SK-N-SH (cell line): ENCODE measurements around the gene DAGLA. TPM values are rescaled to one million over a fixed set of nuclear protein-coding genes. Genes with fewer than 3 reads are reported as not detected.
A peak's percentile ranks its signal among the peaks of the same experiment; 100 is the strongest.

Experiments
- CTCF ChIA-PET: fragments of 300-600, 350-600 bp; formaldehyde crosslinking; extraction: SDS; loops from one replicate; lab custom pipeline; 2021; lab: Yijun Ruan, JAX
- POLR2A ChIA-PET: fragments of 350-600 bp; sonication (Branson Sonifier 250); formaldehyde crosslinking; extraction: SDS; loops from one replicate; lab custom pipeline; 2020; ENCODE audit warnings: antibody characterized with exemption, inconsistent platforms; lab: Yijun Ruan, JAX
- DNase-seq: peaks from one replicate; pipeline ENCODE4 v3.0.0; 2012
- H2AFZ ChIP-seq: fragments of 200-600 bp; sonication (generic); 2 replicates; pipeline ENCODE4 v1.8.1; 2016; ENCODE audit warnings: antibody characterized with exemption, mild to moderate bottlenecking, low read depth
- H3F3A ChIP-seq: fragments of 200-600 bp; sonication (generic); replicated peaks from 2 replicates; pipeline ENCODE3; 2016; ENCODE audit warnings: antibody characterized with exemption, mild to moderate bottlenecking; ENCODE audit not compliant: insufficient read depth
- H3K27ac ChIP-seq, 2 experiments: fragments of 200-500 bp in 1 of 2; fragments of 200-600 bp in 1 of 2; sonication (Bioruptor generic) in 1 of 2; sonication (generic), shearing (Covaris generic) in 1 of 2; 2 replicates each; pipeline versions ENCODE4 v1.5.1 to v1.6.1; 2014 to 2016; ENCODE audit warnings: low read depth in 2 of 2, inconsistent platforms in 1 of 2, low read length in 1 of 2, mild to moderate bottlenecking in 1 of 2, mixed read lengths in 1 of 2
- H3K27me3 ChIP-seq: fragments of 200-600 bp; sonication (generic), shearing (Covaris generic); 2 replicates; pipeline ENCODE4 v1.6.1; 2016; ENCODE audit warnings: mixed run types; ENCODE audit not compliant: insufficient read depth
- H3K36me3 ChIP-seq, 2 experiments: fragments of 200-500 bp in 1 of 2; fragments of 200-600 bp in 1 of 2; sonication (Bioruptor generic) in 1 of 2; sonication (generic) in 1 of 2; replicated peaks in 1 of 2; 2 replicates each; pipeline versions ENCODE3 to v1.5.1; 2014 to 2016; ENCODE audit warnings: low read length in 1 of 2, mild to moderate bottlenecking in 1 of 2; ENCODE audit not compliant: insufficient read depth in 2 of 2, control insufficient read depth in 1 of 2
- H3K4me1 ChIP-seq, 2 experiments: fragments of 200-500 bp in 1 of 2; fragments of 200-600 bp in 1 of 2; sonication (Bioruptor generic) in 1 of 2; sonication (generic), shearing (Covaris generic) in 1 of 2; 2 replicates each; pipeline versions ENCODE4 v1.5.1 to v1.6.1; 2014 to 2016; ENCODE audit warnings: low read depth in 1 of 2, low read length in 1 of 2, mixed run types in 1 of 2; ENCODE audit not compliant: insufficient read depth in 2 of 2, control insufficient read depth in 1 of 2
- H3K4me2 ChIP-seq: fragments of 200-600 bp; sonication (generic), shearing (Covaris generic); 2 replicates; pipeline ENCODE4 v1.6.1; 2017; ENCODE audit warnings: mixed run types
- H3K4me3 ChIP-seq, 2 experiments: fragments of 200-500 bp in 1 of 2; fragments of 200-600 bp in 1 of 2; sonication (Bioruptor generic) in 1 of 2; sonication (generic), shearing (Covaris generic) in 1 of 2; 2 replicates each; pipeline versions ENCODE4 v1.5.1 to v1.8.1; 2014 to 2016; ENCODE audit warnings: low read depth in 2 of 2, inconsistent platforms in 1 of 2, low read length in 1 of 2, mild to moderate bottlenecking in 1 of 2, mixed read lengths in 1 of 2, moderate library complexity in 1 of 2
- H3K79me2 ChIP-seq: fragments of 200-600 bp; sonication (generic); 2 replicates; pipeline ENCODE4 v1.8.1; 2017; ENCODE audit warnings: mild to moderate bottlenecking; ENCODE audit not compliant: insufficient read depth
- H3K9ac ChIP-seq: fragments of 200-600 bp; sonication (generic); 2 replicates; pipeline ENCODE4 v1.6.1; 2017; ENCODE audit warnings: mixed run types
- H3K9me2 ChIP-seq: fragments of 200-600 bp; sonication (generic); 2 replicates; pipeline ENCODE4 v1.6.1; 2017; ENCODE audit warnings: mixed run types
- H3K9me3 ChIP-seq: fragments of 200-600 bp; sonication (generic); 2 replicates; pipeline ENCODE4 v1.6.1; 2017; ENCODE audit warnings: mixed run types, mild to moderate bottlenecking, moderate library complexity
- H4K20me1 ChIP-seq: fragments of 200-600 bp; sonication (generic); 2 replicates; pipeline ENCODE4 v1.6.1; 2017; ENCODE audit warnings: mild to moderate bottlenecking, mixed run types; ENCODE audit not compliant: insufficient read depth
- GABPA ChIP-seq: IDR thresholded peaks from 2 replicates; pipeline ENCODE4 v1.4.0; 2012; ENCODE audit warnings: low read depth, mild to moderate bottlenecking
- GATA2 ChIP-seq: sonication (generic); formaldehyde crosslinking; IDR thresholded peaks from 2 replicates; pipeline ENCODE4 v1.5.0; 2020; ENCODE audit warnings: mild to moderate bottlenecking, missing genetic modification reagents
- POLR2AphosphoS5 ChIP-seq: IDR thresholded peaks from 2 replicates; pipeline ENCODE4 v1.6.1; 2012; ENCODE audit warnings: low read depth, low read length
- RAD21 ChIP-seq: IDR thresholded peaks from 2 replicates; pipeline ENCODE4 v1.6.1; 2012; ENCODE audit warnings: mild to moderate bottlenecking, low read length
- RCOR1 ChIP-seq: fragments of 150-350 bp; IDR thresholded peaks from 2 replicates; pipeline ENCODE4 v1.6.1; 2017; ENCODE audit warnings: antibody characterized with exemption, low read length
- SMC3 ChIP-seq: IDR thresholded peaks from 2 replicates; pipeline ENCODE4 v1.6.1; 2012; ENCODE audit warnings: low read depth, low read length, improper control_type of control experiment
- WGBS: methylation state at CpG from one replicate; pipeline ENCODE4 v1.1.6; 2017; ENCODE audit warnings: low lambda C conversion rate; 5-methylcytosine and 5-hydroxymethylcytosine counted together
- polyA plus RNA-seq, 3 experiments: library from polyadenylated mRNA; depleted of rRNA; stranded (reverse); fragments of >200 nt; gene quantifications; 2 replicates each; pipeline ENCODE4 v1.2.3, GENCODE V29; 2012
- TF ChIP-seq, protein P1 (sequence below): fragments of 150-350 bp; IDR thresholded peaks from 2 replicates; pipeline ENCODE4 v1.6.1; 2016; ENCODE audit warnings: mild to moderate bottlenecking, low read depth, low read length
- TF ChIP-seq, protein P2 (sequence below): fragments of 200-600 bp; sonication (generic); IDR thresholded peaks from 2 replicates; pipeline ENCODE4 v1.6.1; 2017; ENCODE audit warnings: antibody characterized with exemption, mild to moderate bottlenecking, moderate library complexity

DAGLA gene
- polyA plus RNA-seq, 1 of the 3 experiments (the other 2 are of a cell fraction): 3.3 TPM

DNA sequence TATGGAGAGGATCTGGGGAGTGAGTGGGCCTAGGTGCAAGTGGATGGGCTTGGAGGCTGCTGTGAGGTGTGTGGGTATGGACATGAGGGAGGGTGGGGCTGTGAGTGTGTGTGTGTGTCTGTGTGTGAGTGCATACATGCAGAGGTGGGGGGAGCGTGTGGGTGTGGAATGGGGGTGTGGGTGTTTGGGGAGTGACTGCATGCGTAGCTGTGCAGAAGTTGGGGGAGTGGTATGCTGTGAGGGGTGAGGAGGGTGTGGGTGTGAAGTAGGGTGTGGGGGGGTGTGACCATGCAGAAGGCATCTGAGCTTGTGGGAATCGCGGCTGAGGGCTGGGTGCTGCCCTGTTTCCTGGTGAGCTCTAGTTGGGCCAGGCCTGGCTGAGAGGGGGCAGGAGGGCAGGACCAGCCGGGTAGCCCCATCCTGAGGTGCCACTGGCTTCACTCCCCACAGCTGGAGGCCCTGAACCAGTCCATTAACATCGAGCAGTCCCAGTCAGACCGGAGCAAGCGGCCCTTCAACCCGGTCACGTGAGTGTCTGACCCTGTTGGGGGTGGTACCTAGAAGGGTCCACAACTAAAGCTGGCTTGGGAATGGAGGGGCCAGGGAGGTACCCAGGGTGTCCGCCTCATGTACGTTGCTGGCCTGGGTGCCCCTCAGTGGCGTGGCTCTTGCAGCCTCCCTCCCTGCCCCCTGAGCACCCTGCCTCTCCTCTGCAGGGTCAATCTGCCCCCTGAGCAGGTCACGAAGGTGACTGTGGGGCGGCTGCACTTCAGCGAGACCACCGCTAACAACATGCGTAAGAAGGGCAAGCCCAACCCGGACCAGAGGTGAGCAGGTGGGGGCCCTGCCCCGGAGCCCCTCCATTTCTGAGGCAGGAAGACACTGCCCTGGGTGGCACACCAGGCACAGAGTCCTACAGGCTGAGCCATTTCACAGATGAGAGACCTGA, 95.7 kb downstream of the DAGLA start:
- no peak overlapping the region for H3K9ac ChIP-seq
- TF ChIP-seq POLR2AphosphoS5: no peak
- no peak for TF ChIP-seq GATA2
- TF ChIP-seq, protein P1, sequence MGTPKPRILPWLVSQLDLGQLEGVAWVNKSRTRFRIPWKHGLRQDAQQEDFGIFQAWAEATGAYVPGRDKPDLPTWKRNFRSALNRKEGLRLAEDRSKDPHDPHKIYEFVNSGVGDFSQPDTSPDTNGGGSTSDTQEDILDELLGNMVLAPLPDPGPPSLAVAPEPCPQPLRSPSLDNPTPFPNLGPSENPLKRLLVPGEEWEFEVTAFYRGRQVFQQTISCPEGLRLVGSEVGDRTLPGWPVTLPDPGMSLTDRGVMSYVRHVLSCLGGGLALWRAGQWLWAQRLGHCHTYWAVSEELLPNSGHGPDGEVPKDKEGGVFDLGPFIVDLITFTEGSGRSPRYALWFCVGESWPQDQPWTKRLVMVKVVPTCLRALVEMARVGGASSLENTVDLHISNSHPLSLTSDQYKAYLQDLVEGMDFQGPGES: no peak
- H3K27ac ChIP-seq: no peak overlapping the region; a peak in 1 of 4 replicates
- H3K27me3 ChIP-seq: no peaks in the 10 kb centered on the region
- H3K4me1 ChIP-seq: peaks cover 0 to 28% of the 10 kb centered on the region in 2 experiments; a peak in 1 of 4 replicates
- H3K4me2 ChIP-seq: no peak overlapping the region
- H3K36me3 ChIP-seq: no peaks in the 10 kb centered on the region
- no peak overlapping the region for H3K4me3 ChIP-seq
- no peaks in the 10 kb centered on the region for H3K9me3 ChIP-seq
- ChIA-PET POLR2A (no interaction called here), CTCF (interaction anchor here (0.7 to 3.7 kb wide), 12 partner anchors 9 to 332 kb away, joined by 3 to 35 read pairs (median 5); no protein-coding TSS in a partner anchor)
- WGBS: 76% methylated on average over 5 of the region's 20 CpGs
- no peaks in the 10 kb centered on the region for H3K79me2 ChIP-seq
- H2AFZ ChIP-seq: no peak overlapping the region
- no peaks in the 10 kb centered on the region for H3F3A ChIP-seq
- no peaks in the 10 kb centered on the region for H4K20me1 ChIP-seq
- H3K9me2 ChIP-seq: no peaks in the 10 kb centered on the region
- DNase-seq: peak; percentile 31

DNA sequence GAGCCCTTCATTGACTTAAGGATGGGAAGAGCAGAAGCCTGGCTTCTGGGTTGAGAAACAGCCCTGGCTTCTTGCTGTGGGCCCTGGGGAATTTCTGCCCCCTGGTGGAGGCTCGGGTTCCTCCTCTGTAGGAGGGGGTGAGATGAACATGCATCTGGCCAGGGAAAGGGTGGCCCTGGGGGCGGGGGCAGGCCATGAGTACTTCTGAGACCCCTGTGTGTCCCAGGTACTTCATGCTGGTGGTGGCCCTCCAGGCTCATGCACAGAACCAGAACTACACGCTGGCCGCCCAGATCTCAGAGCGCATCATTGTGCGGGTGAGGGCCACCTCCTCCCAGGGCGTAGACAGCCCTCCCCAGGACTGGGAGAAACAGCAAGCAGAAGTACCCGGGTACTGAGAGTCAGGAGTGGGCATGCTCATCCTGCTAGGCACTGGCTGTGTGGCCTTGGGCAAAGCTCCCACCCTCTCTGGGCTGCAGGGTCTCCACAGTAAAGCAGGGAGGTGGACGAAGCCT, 96.4 kb downstream of the DAGLA start:
- DNase-seq: peak; percentile 90
- TF ChIP-seq GABPA (no peak), SMC3 (peak; percentile 73), RCOR1 (no peak), RAD21 (peak; percentile 70)
- TF ChIP-seq, protein P2, sequence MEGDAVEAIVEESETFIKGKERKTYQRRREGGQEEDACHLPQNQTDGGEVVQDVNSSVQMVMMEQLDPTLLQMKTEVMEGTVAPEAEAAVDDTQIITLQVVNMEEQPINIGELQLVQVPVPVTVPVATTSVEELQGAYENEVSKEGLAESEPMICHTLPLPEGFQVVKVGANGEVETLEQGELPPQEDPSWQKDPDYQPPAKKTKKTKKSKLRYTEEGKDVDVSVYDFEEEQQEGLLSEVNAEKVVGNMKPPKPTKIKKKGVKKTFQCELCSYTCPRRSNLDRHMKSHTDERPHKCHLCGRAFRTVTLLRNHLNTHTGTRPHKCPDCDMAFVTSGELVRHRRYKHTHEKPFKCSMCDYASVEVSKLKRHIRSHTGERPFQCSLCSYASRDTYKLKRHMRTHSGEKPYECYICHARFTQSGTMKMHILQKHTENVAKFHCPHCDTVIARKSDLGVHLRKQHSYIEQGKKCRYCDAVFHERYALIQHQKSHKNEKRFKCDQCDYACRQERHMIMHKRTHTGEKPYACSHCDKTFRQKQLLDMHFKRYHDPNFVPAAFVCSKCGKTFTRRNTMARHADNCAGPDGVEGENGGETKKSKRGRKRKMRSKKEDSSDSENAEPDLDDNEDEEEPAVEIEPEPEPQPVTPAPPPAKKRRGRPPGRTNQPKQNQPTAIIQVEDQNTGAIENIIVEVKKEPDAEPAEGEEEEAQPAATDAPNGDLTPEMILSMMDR: peak; percentile 73
- H3K27ac ChIP-seq: no peak overlapping the region; a peak in 1 of 4 replicates
- no peak overlapping the region for H3K4me3 ChIP-seq
- H3K4me1 ChIP-seq: peaks cover 0 to 34% of the 10 kb centered on the region in 2 experiments; a peak in 1 of 4 replicates
- H3K4me2 ChIP-seq: no peak overlapping the region
- ChIA-PET POLR2A (no interaction called here), CTCF (interaction anchor here (0.6 to 3.7 kb wide), 11 partner anchors 11 to 331 kb away, joined by 3 to 35 read pairs (median 4); no protein-coding TSS in a partner anchor)
- no peaks in the 10 kb centered on the region for H4K20me1 ChIP-seq
- no peaks in the 10 kb centered on the region for H3K36me3 ChIP-seq
- no peak overlapping the region for H2AFZ ChIP-seq
- no peaks in the 10 kb centered on the region for H3F3A ChIP-seq
- WGBS: 86% methylated on average over 7 of the region's 9 CpGs
- H3K79me2 ChIP-seq: no peaks in the 10 kb centered on the region
- H3K9me3 ChIP-seq: no peaks in the 10 kb centered on the region
- H3K9me2 ChIP-seq: no peaks in the 10 kb centered on the region
- H3K27me3 ChIP-seq: no peaks in the 10 kb centered on the region
- H3K9ac ChIP-seq: no peak overlapping the region
